ENCODE data around the gene CLPX.

CLPX gene

DNA sequence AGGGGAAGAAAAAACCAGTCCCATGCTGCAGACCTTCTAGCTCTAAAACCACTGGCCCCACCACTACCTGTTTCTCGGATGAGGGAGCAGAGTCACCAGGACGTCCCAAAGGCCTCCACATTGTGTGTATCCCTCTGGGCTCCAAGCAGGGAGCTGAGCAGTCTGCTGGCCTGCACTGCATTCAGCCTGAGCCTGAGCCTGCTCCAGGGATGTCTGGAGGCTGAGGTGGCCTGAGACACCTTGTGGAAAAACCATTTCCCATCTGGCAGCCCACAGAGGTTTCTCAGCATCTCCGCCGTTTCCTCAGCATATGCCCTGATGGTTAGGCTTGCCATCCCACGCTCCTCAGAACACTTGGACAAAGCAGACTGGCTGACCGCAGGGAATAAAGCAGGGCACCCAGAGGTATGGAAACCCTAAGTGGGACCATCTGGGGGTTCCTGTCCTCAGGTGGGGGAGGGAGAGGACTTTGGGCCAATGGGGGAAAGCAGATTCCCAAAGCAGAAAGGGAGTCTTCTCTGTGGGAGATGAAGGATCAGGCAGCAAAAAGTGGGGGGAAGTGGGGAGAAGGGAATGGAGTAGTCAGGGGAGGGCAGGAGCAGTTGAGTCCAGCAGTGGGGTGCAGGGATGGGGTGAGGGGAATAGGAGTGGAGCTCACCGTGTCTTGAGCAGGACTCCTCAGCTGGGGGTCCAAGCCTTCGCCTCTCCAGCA lies 25.8 kb upstream of the CLPX start, which contains the start of gene CILP:
Gene CILP, minus strand, starts transcription at position 704 of the 712 bp plus-strand sequence. CDS start 1,718 bp downstream, outside the sequence.
- Histone ChIP-seq H3K4ac (ENCODE audit: low read length) (no peak within 1 kb of the TSS), H3K36me3 (replicated peaks in 1 of 2; ENCODE audit: control insufficient read depth in 2 of 2, insufficient read depth in 2 of 2, low read length in 2 of 2) (no peaks in the 10 kb centered on the region), H2AFZ (ENCODE audit: low read length) (peak within 1 kb of the TSS; percentile 30), H2BK12ac (ENCODE audit: low read length) (no peak within 1 kb of the TSS), H4K91ac (ENCODE audit: low read depth, low read length, poor library complexity) (no peak within 1 kb of the TSS), H3K23ac (ENCODE audit: low read depth, low read length, poor library complexity) (no peak within 1 kb of the TSS), H4K8ac (ENCODE audit: low read depth, low read length) (no peak within 1 kb of the TSS), H3K79me1 (ENCODE audit: low read depth, low read length) (no peaks in the 10 kb centered on the region), H3K9me3 (replicated peaks in 1 of 2; ENCODE audit: control insufficient read depth in 2 of 2, insufficient read depth in 1 of 2, low read depth in 1 of 2, low read length in 2 of 2) (no peaks in the 10 kb centered on the region), H3K14ac (ENCODE audit: low read length) (peak within 1 kb of the TSS; percentile 3), H3K27me3 (ENCODE audit: control insufficient read depth in 3 of 3, insufficient read depth in 3 of 3, low read depth in 1 of 3, low read length in 3 of 3) (peaks cover 0 to 21% (median 0%) of the 10 kb centered on the region in 3 experiments), H2AK5ac (ENCODE audit: low read depth, low read length) (peak within 1 kb of the TSS; percentile 53), H3K18ac (ENCODE audit: low read length) (peak within 1 kb of the TSS; percentile 72), H3K4me2 (ENCODE audit: insufficient read depth, low read length, poor library complexity, severe bottlenecking) (no peak within 1 kb of the TSS), H3K27ac (replicated peaks; ENCODE audit: low read length) (no peak within 1 kb of the TSS), H3K4me3 (ENCODE audit: low read length in 2 of 2) (no peak within 1 kb of the TSS), H2BK5ac (ENCODE audit: low read length) (no peak within 1 kb of the TSS), H3K4me1 (ENCODE audit: control insufficient read depth in 2 of 2, insufficient read depth in 1 of 2, low read depth in 1 of 2, low read length in 2 of 2) (peaks cover 4 to 13% of the 10 kb centered on the region in 2 donors), H2BK15ac (ENCODE audit: low read length) (peak within 1 kb of the TSS; percentile 71), H3K9ac (ENCODE audit: low read depth, low read length, poor library complexity) (no peak within 1 kb of the TSS), H2BK120ac (ENCODE audit: low read depth, low read length) (no peak within 1 kb of the TSS)
- no CpG with 5 or more reads among the region's 8 CpGs for WGBS, 2 donors (ENCODE audit: extremely low coverage in 2 of 2, insufficient read length in 2 of 2, insufficient replicate concordance in 1 of 2)
- no peak for DNase-seq (ENCODE audit: low spot score)

DNA sequence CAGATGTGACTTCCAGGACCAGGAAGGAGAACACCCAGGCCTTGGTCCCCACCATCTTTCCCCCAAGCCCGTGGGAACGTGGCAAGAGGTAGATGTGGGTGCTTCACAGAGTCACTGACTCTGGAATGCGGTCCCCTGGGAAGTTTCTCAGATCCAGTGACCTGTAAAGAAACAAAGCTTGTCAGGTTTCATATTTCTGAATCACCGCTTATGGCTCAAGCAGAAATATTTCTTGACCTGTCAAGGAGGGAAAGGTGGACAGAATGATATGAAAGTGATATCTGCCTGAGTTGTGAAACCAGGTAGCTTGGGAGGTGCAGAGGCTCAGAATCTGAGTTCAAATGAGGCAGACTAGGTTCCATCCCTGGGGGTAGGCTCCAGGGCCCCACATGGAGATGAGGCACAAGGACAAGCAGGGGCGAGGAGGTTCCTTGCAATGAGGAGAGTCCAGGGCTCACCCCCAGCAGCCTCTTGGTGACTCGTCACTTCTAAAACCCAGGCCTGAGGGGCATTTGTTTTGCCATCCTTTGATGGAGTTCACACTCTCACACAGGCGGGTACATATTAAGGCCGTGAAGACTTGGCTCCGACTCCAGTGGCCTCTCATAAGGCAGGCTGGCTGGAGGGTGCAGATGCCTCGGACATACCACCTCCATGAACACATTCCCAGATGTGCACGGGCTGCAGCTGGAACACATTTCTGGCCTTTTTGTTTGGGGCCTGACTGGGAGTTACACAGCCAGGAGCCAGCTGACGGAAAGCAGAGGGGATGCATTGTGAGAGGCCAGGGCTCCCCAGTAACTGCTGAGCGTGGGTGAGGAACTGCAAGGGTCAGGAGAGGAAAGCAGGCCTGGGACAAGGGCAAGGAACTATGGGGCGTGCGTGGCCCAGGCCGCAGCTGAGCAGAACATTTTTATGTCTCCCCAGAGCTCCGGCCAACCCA lies 24.8 kb upstream of the CLPX start:
- Histone ChIP-seq H2AFZ (ENCODE audit: low read length) (peak overlapping the region; percentile 30), H2BK12ac (ENCODE audit: low read length) (peak overlapping the region; percentile 69), H3K18ac (ENCODE audit: low read length) (peak overlapping the region; percentile 72), H3K79me1 (ENCODE audit: low read depth, low read length) (no peaks in the 10 kb centered on the region), H3K9me3 (replicated peaks in 1 of 2; ENCODE audit: control insufficient read depth in 2 of 2, insufficient read depth in 1 of 2, low read depth in 1 of 2, low read length in 2 of 2) (peaks cover 0 to 2% of the 10 kb centered on the region in 2 donors), H2AK5ac (ENCODE audit: low read depth, low read length) (peak overlapping the region; percentile 53), H2BK120ac (ENCODE audit: low read depth, low read length) (no peak overlapping the region), H2BK5ac (ENCODE audit: low read length) (no peak overlapping the region), H3K4ac (ENCODE audit: low read length) (no peak overlapping the region), H3K27me3 (ENCODE audit: control insufficient read depth in 3 of 3, insufficient read depth in 3 of 3, low read depth in 1 of 3, low read length in 3 of 3) (peaks cover 0 to 19% (median 0%) of the 10 kb centered on the region in 3 experiments), H3K14ac (ENCODE audit: low read length) (peak overlapping the region; percentile 0), H3K4me3 (ENCODE audit: low read length in 2 of 2) (no peak overlapping the region), H3K4me2 (ENCODE audit: insufficient read depth, low read length, poor library complexity, severe bottlenecking) (no peak overlapping the region), H3K9ac (ENCODE audit: low read depth, low read length, poor library complexity) (no peak overlapping the region), H3K4me1 (ENCODE audit: control insufficient read depth in 2 of 2, insufficient read depth in 1 of 2, low read depth in 1 of 2, low read length in 2 of 2) (peaks cover 4 to 13% of the 10 kb centered on the region in 2 donors), H4K8ac (ENCODE audit: low read depth, low read length) (no peak overlapping the region), H2BK15ac (ENCODE audit: low read length) (peak overlapping the region; percentile 54), H3K36me3 (replicated peaks in 1 of 2; ENCODE audit: control insufficient read depth in 2 of 2, insufficient read depth in 2 of 2, low read length in 2 of 2) (no peaks in the 10 kb centered on the region), H4K91ac (ENCODE audit: low read depth, low read length, poor library complexity) (no peak overlapping the region), H3K27ac (replicated peaks; ENCODE audit: low read length) (no peak overlapping the region), H3K23ac (ENCODE audit: low read depth, low read length, poor library complexity) (no peak overlapping the region)
- DNase-seq (ENCODE audit: low spot score), result no peak
- WGBS, 2 donors (ENCODE audit: extremely low coverage in 2 of 2, insufficient read length in 2 of 2, insufficient replicate concordance in 1 of 2), result no CpG with 5 or more reads among the region's 17 CpGs

DNA sequence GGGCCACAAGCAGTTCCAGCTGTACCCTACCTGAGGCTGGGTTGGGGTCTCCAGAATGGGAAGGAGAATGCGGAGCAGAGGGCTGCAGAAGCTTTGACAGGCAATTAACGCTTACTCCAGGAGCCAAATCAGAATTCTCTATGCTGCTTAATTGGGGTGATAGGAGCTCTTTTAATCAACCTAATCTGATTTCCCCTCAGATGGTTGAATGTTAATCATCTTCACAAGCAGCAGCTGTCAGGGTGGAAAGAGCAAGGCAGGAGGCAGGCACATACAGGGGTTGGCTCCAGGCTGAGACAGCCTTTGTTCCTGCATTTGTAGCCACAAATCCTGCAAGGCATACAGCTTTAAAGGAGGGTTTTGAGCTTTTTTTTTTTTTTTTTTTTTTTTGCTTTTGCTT lies 23.5 kb upstream of the CLPX start:
- H3K4me2 ChIP-seq (ENCODE audit: insufficient read depth, low read length, poor library complexity, severe bottlenecking), result no peak overlapping the region
- peak overlapping the region; percentile 44 for H3K14ac ChIP-seq (ENCODE audit: low read length)
- no peak for DNase-seq (ENCODE audit: low spot score)
- no peak overlapping the region for H3K4ac ChIP-seq (ENCODE audit: low read length)
- peaks cover 0 to 2% of the 10 kb centered on the region in 2 donors for H3K9me3 ChIP-seq (replicated peaks in 1 of 2; ENCODE audit: control insufficient read depth in 2 of 2, insufficient read depth in 1 of 2, low read depth in 1 of 2, low read length in 2 of 2)
- WGBS, 2 donors (ENCODE audit: extremely low coverage in 2 of 2, insufficient read length in 2 of 2, insufficient replicate concordance in 1 of 2), result no CpG with 5 or more reads among the region's 2 CpGs
- peaks cover 0 to 22% (median 0%) of the 10 kb centered on the region in 3 experiments for H3K27me3 ChIP-seq (ENCODE audit: control insufficient read depth in 3 of 3, insufficient read depth in 3 of 3, low read depth in 1 of 3, low read length in 3 of 3)
- peaks cover 4 to 13% of the 10 kb centered on the region in 2 donors for H3K4me1 ChIP-seq (ENCODE audit: control insufficient read depth in 2 of 2, insufficient read depth in 1 of 2, low read depth in 1 of 2, low read length in 2 of 2)
- H2BK12ac ChIP-seq (ENCODE audit: low read length), result no peak overlapping the region
- H4K91ac ChIP-seq (ENCODE audit: low read depth, low read length, poor library complexity), result no peak overlapping the region
- H3K18ac ChIP-seq (ENCODE audit: low read length), result no peak overlapping the region
- H2AFZ ChIP-seq (ENCODE audit: low read length), result no peak overlapping the region
- H3K36me3 ChIP-seq (replicated peaks in 1 of 2; ENCODE audit: control insufficient read depth in 2 of 2, insufficient read depth in 2 of 2, low read length in 2 of 2), result no peaks in the 10 kb centered on the region
- H2BK5ac ChIP-seq (ENCODE audit: low read length), result no peak overlapping the region
- no peaks in the 10 kb centered on the region for H3K79me1 ChIP-seq (ENCODE audit: low read depth, low read length)
- no peak overlapping the region for H3K23ac ChIP-seq (ENCODE audit: low read depth, low read length, poor library complexity)
- H4K8ac ChIP-seq (ENCODE audit: low read depth, low read length), result no peak overlapping the region
- H3K27ac ChIP-seq (replicated peaks; ENCODE audit: low read length), result no peak overlapping the region
- no peak overlapping the region for H3K9ac ChIP-seq (ENCODE audit: low read depth, low read length, poor library complexity)
- H3K4me3 ChIP-seq (ENCODE audit: low read length in 2 of 2), result no peak overlapping the region
- H2AK5ac ChIP-seq (ENCODE audit: low read depth, low read length), result no peak overlapping the region
- no peak overlapping the region for H2BK15ac ChIP-seq (ENCODE audit: low read length)
- no peak overlapping the region for H2BK120ac ChIP-seq (ENCODE audit: low read depth, low read length)
